ENCODE results near the gene MTFMT. TPM values are rescaled to one million over a fixed set of nuclear protein-coding genes. Genes with fewer than 3 reads are reported as not detected.
A peak's percentile ranks its signal among the peaks of the same experiment; 100 is the strongest.

The MTFMT gene
- total RNA-seq, 4 donors from 2014 or later = 11.7 to 159 (median 18.1) TPM

- H3K4me1 ChIP-seq = peaks cover 27% of the 10 kb centered on the region
- no peak overlapping the region for H3K27ac ChIP-seq
- no peak overlapping the region for H3K4me3 ChIP-seq
- no peaks in the 10 kb centered on the region for H3K36me3 ChIP-seq
- WGBS = 80% methylated on average over 3 of the region's 3 CpGs
- TF ChIP-seq EP300 (IDR thresholded peaks at IDR 0.05) = no peak
- TF ChIP-seq POLR2A (IDR thresholded peaks at IDR 0.05) = no peak
- TF ChIP-seq POLR2AphosphoS5 (IDR thresholded peaks at IDR 0.05) = no peak
- TF ChIP-seq, protein P1, sequence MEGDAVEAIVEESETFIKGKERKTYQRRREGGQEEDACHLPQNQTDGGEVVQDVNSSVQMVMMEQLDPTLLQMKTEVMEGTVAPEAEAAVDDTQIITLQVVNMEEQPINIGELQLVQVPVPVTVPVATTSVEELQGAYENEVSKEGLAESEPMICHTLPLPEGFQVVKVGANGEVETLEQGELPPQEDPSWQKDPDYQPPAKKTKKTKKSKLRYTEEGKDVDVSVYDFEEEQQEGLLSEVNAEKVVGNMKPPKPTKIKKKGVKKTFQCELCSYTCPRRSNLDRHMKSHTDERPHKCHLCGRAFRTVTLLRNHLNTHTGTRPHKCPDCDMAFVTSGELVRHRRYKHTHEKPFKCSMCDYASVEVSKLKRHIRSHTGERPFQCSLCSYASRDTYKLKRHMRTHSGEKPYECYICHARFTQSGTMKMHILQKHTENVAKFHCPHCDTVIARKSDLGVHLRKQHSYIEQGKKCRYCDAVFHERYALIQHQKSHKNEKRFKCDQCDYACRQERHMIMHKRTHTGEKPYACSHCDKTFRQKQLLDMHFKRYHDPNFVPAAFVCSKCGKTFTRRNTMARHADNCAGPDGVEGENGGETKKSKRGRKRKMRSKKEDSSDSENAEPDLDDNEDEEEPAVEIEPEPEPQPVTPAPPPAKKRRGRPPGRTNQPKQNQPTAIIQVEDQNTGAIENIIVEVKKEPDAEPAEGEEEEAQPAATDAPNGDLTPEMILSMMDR (IDR thresholded peaks at IDR 0.05) = no peak
- H3K27me3 ChIP-seq = peaks cover 19% of the 10 kb centered on the region
- no peak for DNase-seq (ENCODE audit: low spot score in 2 of 2)
- H3K9me3 ChIP-seq = no peaks in the 10 kb centered on the region
These were observed 43.2 kb upstream of the MTFMT start for GRCh38 chr15:65072617-65073016.

DNA sequence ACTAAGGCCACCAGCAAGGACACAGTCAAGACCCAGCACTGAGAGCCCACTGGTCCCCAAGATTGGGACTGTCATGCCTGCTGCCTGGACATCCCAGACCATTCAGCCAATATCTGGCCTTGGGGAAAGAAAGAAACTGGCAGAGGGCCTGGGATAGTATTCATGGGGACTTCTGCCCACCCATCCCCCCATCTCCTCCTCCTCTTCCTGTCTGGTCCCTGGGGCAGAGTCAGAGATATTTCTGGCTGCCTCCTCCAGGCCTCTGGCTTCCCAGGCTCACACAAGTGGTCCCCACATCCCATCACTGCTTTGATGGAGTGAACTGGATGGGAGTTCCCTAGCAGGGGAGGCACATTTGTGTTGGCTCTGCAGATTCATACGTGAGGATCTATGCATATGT is 42.6 kb upstream of the MTFMT start:
- no peak for TF ChIP-seq POLR2AphosphoS5 (IDR thresholded peaks at IDR 0.05)
- TF ChIP-seq POLR2A (IDR thresholded peaks at IDR 0.05) = no peak
- TF ChIP-seq, protein P1 (IDR thresholded peaks at IDR 0.05) = no peak
- TF ChIP-seq EP300 (IDR thresholded peaks at IDR 0.05) = no peak
- Histone ChIP-seq H3K27ac (peak overlapping the region; percentile 7), H3K4me1 (peaks cover 31% of the 10 kb centered on the region), H3K27me3 (peaks cover 19% of the 10 kb centered on the region), H3K4me3 (no peak overlapping the region), H3K9me3 (no peaks in the 10 kb centered on the region), H3K36me3 (no peaks in the 10 kb centered on the region)
- DNase-seq (ENCODE audit: low spot score in 2 of 2) = no peak
- 50% methylated on average over 1 of the region's 1 CpG for WGBS

- Histone ChIP-seq H3K36me3 (no peaks in the 10 kb centered on the region), H3K4me3 (no peak overlapping the region), H3K9me3 (no peaks in the 10 kb centered on the region), H3K4me1 (peaks cover 31% of the 10 kb centered on the region), H3K27me3 (peaks cover 19% of the 10 kb centered on the region), H3K27ac (peak overlapping the region; percentile 7)
- WGBS = 58% methylated on average over 2 of the region's 5 CpGs
- DNase-seq (ENCODE audit: low spot score in 2 of 2) = no peak
- TF ChIP-seq EP300 (IDR thresholded peaks at IDR 0.05) (no peak), POLR2AphosphoS5 (IDR thresholded peaks at IDR 0.05) (no peak), POLR2A (IDR thresholded peaks at IDR 0.05) (no peak)
- TF ChIP-seq, protein P1 (IDR thresholded peaks at IDR 0.05) = no peak
These were observed 42.0 kb upstream of the MTFMT start for GRCh38 chr15:65071381-65071811.

GRCh38 chr15:65069779-65070546 is 40.5 kb upstream of the MTFMT start:
- WGBS = 77% methylated on average over 5 of the region's 5 CpGs
- H3K4me1 ChIP-seq = peaks cover 31% of the 10 kb centered on the region
- DNase-seq (ENCODE audit: low spot score in 2 of 2) = no peak
- H3K36me3 ChIP-seq = no peaks in the 10 kb centered on the region
- no peaks in the 10 kb centered on the region for H3K9me3 ChIP-seq
- H3K4me3 ChIP-seq = no peak overlapping the region
- TF ChIP-seq POLR2A (IDR thresholded peaks at IDR 0.05) (no peak), POLR2AphosphoS5 (IDR thresholded peaks at IDR 0.05) (no peak), EP300 (IDR thresholded peaks at IDR 0.05) (no peak)
- TF ChIP-seq, protein P1 (IDR thresholded peaks at IDR 0.05) = no peak
- peaks cover 22% of the 10 kb centered on the region for H3K27me3 ChIP-seq
- no peak overlapping the region for H3K27ac ChIP-seq

DNA sequence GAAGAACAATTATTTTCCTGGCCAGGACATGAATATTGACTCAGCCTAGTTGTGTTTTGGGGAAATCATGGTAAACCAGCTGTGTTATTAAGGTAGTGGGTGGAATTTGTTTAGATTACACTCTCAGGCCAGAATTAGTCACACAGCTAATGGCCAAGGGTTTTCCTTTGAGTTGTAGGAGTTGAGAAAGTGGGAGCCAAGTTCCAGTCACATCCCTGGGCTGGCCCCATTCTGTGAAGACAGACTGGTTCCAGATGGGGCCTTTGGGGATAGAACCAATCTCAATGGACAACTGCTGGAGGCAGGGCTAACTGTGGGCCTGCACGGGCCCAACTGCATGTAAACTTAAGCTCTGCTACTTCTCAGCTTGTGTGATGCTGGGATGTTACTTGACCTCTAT is 39.7 kb upstream of the MTFMT start:
- TF ChIP-seq POLR2A (IDR thresholded peaks at IDR 0.05) (no peak), EP300 (IDR thresholded peaks at IDR 0.05) (no peak), POLR2AphosphoS5 (IDR thresholded peaks at IDR 0.05) (no peak)
- no peaks in the 10 kb centered on the region for H3K36me3 ChIP-seq
- no peaks in the 10 kb centered on the region for H3K9me3 ChIP-seq
- no peak overlapping the region for H3K4me3 ChIP-seq
- peaks cover 22% of the 10 kb centered on the region for H3K27me3 ChIP-seq
- no peak for DNase-seq (ENCODE audit: low spot score in 2 of 2)
- H3K4me1 ChIP-seq = peaks cover 31% of the 10 kb centered on the region
- H3K27ac ChIP-seq = peak overlapping the region; percentile 88
- no CpG with 5 or more reads among the region's 1 CpG for WGBS
